CD4-positive, alpha-beta T cell (primary cell): ENCODE measurements around the gene RASA3. TPM values are rescaled to one million over a fixed set of nuclear protein-coding genes. Genes with fewer than 3 reads are reported as not detected.

Experiments
- ATAC-seq: fragments of 200-7000 bp; cut with Tn5 transposase; one replicate; pipeline ENCODE4 v1.10.0; 2022; ENCODE audit warnings: mild to moderate bottlenecking; ENCODE audit not compliant: poor library complexity
- CTCF ChIA-PET: fragments of 350-600 bp; sonication (Branson Sonifier 250); formaldehyde crosslinking; loops from one replicate; lab custom pipeline; 2021; ENCODE audit warnings: antibody characterized with exemption, inconsistent platforms; lab: Charles Lee
- POLR2A ChIA-PET: fragments of 350-600 bp; sonication (Branson Sonifier 250); formaldehyde crosslinking; loops from one replicate; lab custom pipeline; 2021; ENCODE audit warnings: antibody characterized with exemption, inconsistent platforms; lab: Charles Lee
- DNase-seq, 14 experiments: peaks; one replicate each; pipeline ENCODE4 v3.0.0-alpha.2; 2013 to 2020; ENCODE audit warnings: mixed read lengths in 2 of 14
- H3K27ac ChIP-seq, 2 donors: one replicate each; pipeline versions ENCODE4 v1.5.1 to v1.7.0; 2013; ENCODE audit warnings: low read length in 2 of 2, low read depth in 1 of 2, mild to moderate bottlenecking in 1 of 2
- H3K27me3 ChIP-seq, 2 experiments: 1 replicate in 1 of 2; 2 replicates in 1 of 2; pipeline versions ENCODE4 v1.6.1 to v1.7.0; 2013; ENCODE audit warnings: low read length in 2 of 2, control low read depth in 1 of 2, mild to moderate bottlenecking in 1 of 2, moderate library complexity in 1 of 2; ENCODE audit not compliant: insufficient read depth in 2 of 2, control insufficient read depth in 1 of 2
- H3K36me3 ChIP-seq: one replicate; pipeline ENCODE4 v1.6.1; 2013; ENCODE audit warnings: low read length, control low read depth; ENCODE audit not compliant: insufficient read depth
- H3K4me1 ChIP-seq: one replicate; pipeline ENCODE4 v1.6.1; 2013; ENCODE audit warnings: low read length, control low read depth; ENCODE audit not compliant: insufficient read depth
- H3K4me3 ChIP-seq: one replicate; pipeline ENCODE4 v1.5.1; 2013; ENCODE audit warnings: mild to moderate bottlenecking, low read length, moderate library complexity
- H3K9me3 ChIP-seq, 2 experiments: 1 replicate in 1 of 2; 2 replicates in 1 of 2; pipeline versions ENCODE4 v1.6.1 to v1.7.0; 2013; ENCODE audit warnings: low read length in 2 of 2, mild to moderate bottlenecking in 2 of 2, control low read depth in 1 of 2, moderate library complexity in 1 of 2; ENCODE audit not compliant: control insufficient read depth in 1 of 2, insufficient read depth in 1 of 2
- H3K27ac Mint-ChIP-seq: one replicate; pipeline ENCODE4 v1.8.0; 2020; ENCODE audit warnings: mixed read lengths
- H3K27me3 Mint-ChIP-seq: one replicate; pipeline ENCODE4 v1.8.0; 2021; ENCODE audit warnings: mixed read lengths
- H3K36me3 Mint-ChIP-seq: one replicate; pipeline ENCODE4 v1.8.0; 2021; ENCODE audit warnings: low read depth, mixed read lengths
- H3K4me1 Mint-ChIP-seq: one replicate; pipeline ENCODE4 v1.8.0; 2021; ENCODE audit warnings: low read depth, mixed read lengths
- H3K4me3 Mint-ChIP-seq: one replicate; pipeline ENCODE4 v1.8.0; 2020; ENCODE audit warnings: mild to moderate bottlenecking, mixed read lengths
- H3K9me3 Mint-ChIP-seq: one replicate; pipeline ENCODE4 v1.8.0; 2020; ENCODE audit warnings: mixed read lengths
- CTCF ChIP-seq: fragments of 200-600 bp; IDR thresholded peaks from one replicate; pipeline ENCODE4 v1.8.0; 2022; ENCODE audit warnings: antibody characterized with exemption, mild to moderate bottlenecking
- intact Hi-C, 2 experiments: fragments of 100-400 bp; cut with DNase I in 1 of 2; cut with micrococcal nuclease in 1 of 2; formaldehyde crosslinking; loops; one replicate each; pipeline versions ENCODE4 v1.15.1 to v1.9.0; 2023 to 2025; cut with DNase I, micrococcal nuclease
- total RNA-seq, 174 experiments: library from RNA in 2 of 174; stranded (reverse) in 2 of 174; gene quantifications; one replicate each; pipeline ENCODE4 v1.2.3 and lab custom pipeline; 2021 to 2026

RASA3 gene
- total RNA-seq, 2 experiments from 2014 or later, result 181 to 184 TPM

- H3K4me1 ChIP-seq, result peaks cover 36% of the 10 kb centered on the region
- H3K36me3 Mint-ChIP-seq, result peaks cover 74% of the 10 kb centered on the region
- POLR2A ChIA-PET, result no interaction called here
- TF ChIP-seq CTCF, result no peak
- peak overlapping the region; percentile 80 for H3K27ac Mint-ChIP-seq
- DNase-seq (no peak), ATAC-seq (no peak)
- H3K27ac ChIP-seq, result no peak overlapping the region
- H3K36me3 ChIP-seq, result peaks cover 62% of the 10 kb centered on the region
- no peaks in the 10 kb centered on the region for H3K27me3 Mint-ChIP-seq
- H3K4me1 Mint-ChIP-seq, result peaks cover 51% of the 10 kb centered on the region
- no peaks in the 10 kb centered on the region for H3K27me3 ChIP-seq
- CTCF ChIA-PET, result no interaction called here
- H3K4me3 Mint-ChIP-seq, result no peak overlapping the region
- H3K9me3 ChIP-seq, result peaks cover 0 to 5% of the 10 kb centered on the region in 2 experiments
- no peaks in the 10 kb centered on the region for H3K9me3 Mint-ChIP-seq
- H3K4me3 ChIP-seq, result no peak overlapping the region
- intact Hi-C loops, result no loop called here
These were observed 61.0 kb downstream of the RASA3 start for GRCh38 chr13:114071410-114071809.

- intact Hi-C loops, result no loop called here
These were observed 62.2 kb downstream of the RASA3 start for GRCh38 chr13:114070098-114070799.

GRCh38 chr13:114069376-114070097, 62.9 kb downstream of the RASA3 start:
- H3K36me3 Mint-ChIP-seq, result peaks cover 77% of the 10 kb centered on the region
- H3K4me1 Mint-ChIP-seq, result peaks cover 69% of the 10 kb centered on the region
- ATAC-seq (no peak), DNase-seq (no peak)
- no peaks in the 10 kb centered on the region for H3K27me3 Mint-ChIP-seq
- intact Hi-C loops, result loop anchor here (5.0 kb wide), 3 partner anchors 43 to 158 kb away; no protein-coding TSS in a partner anchor
- TF ChIP-seq CTCF, result no peak
- H3K27ac ChIP-seq, result no peak overlapping the region
- no peaks in the 10 kb centered on the region for H3K9me3 Mint-ChIP-seq
- no peaks in the 10 kb centered on the region for H3K27me3 ChIP-seq
- H3K27ac Mint-ChIP-seq, result peak overlapping the region; percentile 95
- peaks cover 52% of the 10 kb centered on the region for H3K4me1 ChIP-seq
- peaks cover 53% of the 10 kb centered on the region for H3K36me3 ChIP-seq
- ChIA-PET CTCF (no interaction called here), POLR2A (no interaction called here)
- no peak overlapping the region for H3K4me3 ChIP-seq
- H3K4me3 Mint-ChIP-seq, result no peak overlapping the region
- peaks cover 0 to 5% of the 10 kb centered on the region in 2 experiments for H3K9me3 ChIP-seq

More at GRCh38 chr13:114070098-114070799, 62.2 kb downstream of the RASA3 start:
- peaks cover 60% of the 10 kb centered on the region for H3K36me3 ChIP-seq
- peaks cover 62% of the 10 kb centered on the region for H3K4me1 Mint-ChIP-seq
- ChIA-PET CTCF (no interaction called here), POLR2A (no interaction called here)
- TF ChIP-seq CTCF, result no peak
- H3K9me3 Mint-ChIP-seq, result no peaks in the 10 kb centered on the region
- peaks cover 77% of the 10 kb centered on the region for H3K36me3 Mint-ChIP-seq
- no peaks in the 10 kb centered on the region for H3K27me3 ChIP-seq
- no peak overlapping the region for H3K4me3 ChIP-seq
- H3K4me1 ChIP-seq, result peaks cover 48% of the 10 kb centered on the region
- DNase-seq (peak in 1 of 14 experiments; percentile 27), ATAC-seq (no peak)
- no peak overlapping the region for H3K27ac ChIP-seq
- H3K4me3 Mint-ChIP-seq, result no peak overlapping the region
- no peak overlapping the region for H3K27ac Mint-ChIP-seq
- no peaks in the 10 kb centered on the region for H3K27me3 Mint-ChIP-seq
- H3K9me3 ChIP-seq, result peaks cover 0 to 5% of the 10 kb centered on the region in 2 experiments
